Ovary (tissue), 9 donors: Measurements from ENCODE around the gene LKAAEAR1. TPM values are rescaled to one million over a fixed set of nuclear protein-coding genes. Genes with fewer than 3 reads are reported as not detected.

Source experiments
- DNase-seq, 5 donors: peaks; one replicate each; pipeline ENCODE4 v3.0.0-alpha.2; 2019 to 2020
- H3K27ac ChIP-seq, 2 donors: fragments of 200-600 bp; one replicate each; pipeline versions ENCODE4 v1.5.1 to v1.8.0; 2019 to 2022
- H3K27me3 ChIP-seq: fragments of 200-600 bp; one replicate; pipeline ENCODE4 v1.8.0; 2022
- H3K36me3 ChIP-seq: fragments of 200-600 bp; sonication (generic); one replicate; pipeline ENCODE4 v1.5.1; 2019
- H3K4me1 ChIP-seq: one replicate; pipeline ENCODE4 v1.8.1; 2013; ENCODE audit warnings: mild to moderate bottlenecking, moderate library complexity; ENCODE audit not compliant: insufficient read depth
- H3K4me3 ChIP-seq: fragments of 200-600 bp; sonication (generic); one replicate; pipeline ENCODE4 v1.5.1; 2017
- H3K9me3 ChIP-seq, 2 donors: fragments of 200-600 bp in 1 of 2; sonication (generic) in 1 of 2; one replicate each; pipeline versions ENCODE4 v1.5.1 to v1.8.1; 2013 to 2019; ENCODE audit warnings: mild to moderate bottlenecking in 1 of 2, moderate library complexity in 1 of 2
- CTCF ChIP-seq, 3 donors: fragments of 450-650 bp in 2 of 3; fragments of 200-600 bp in 1 of 3; IDR thresholded peaks; one replicate each; pipeline versions ENCODE4 v1.5.1 to v1.8.0; 2016 to 2022; ENCODE audit warnings: antibody characterized with exemption in 3 of 3, mild to moderate bottlenecking in 1 of 3
- EP300 ChIP-seq: sonication (generic); formaldehyde crosslinking; IDR thresholded peaks from one replicate; pipeline ENCODE4 v1.6.1; 2017; ENCODE audit warnings: antibody characterized with exemption
- POLR2A ChIP-seq: fragments of 450-650 bp; IDR thresholded peaks from one replicate; pipeline ENCODE4 v1.6.1; 2017; ENCODE audit warnings: antibody characterized with exemption, mild to moderate bottlenecking, moderate library complexity
- WGBS, 3 donors: extraction: QIAGEN DNeasy Blood & Tissue Kit in 1 of 3; methylation state at CpG; one replicate each; pipeline versions ENCODE4 v1.1.5 to v1.1.7; 2013 to 2017; 5-methylcytosine and 5-hydroxymethylcytosine counted together
- intact Hi-C, 4 donors: fragments of 100-400 bp; cut with DNase I; formaldehyde crosslinking; loops; one replicate each; pipeline versions ENCODE4 v1.11.0 to v1.15.1; 2022 to 2023
- polyA plus RNA-seq, 2 donors: library from polyadenylated mRNA; stranded (reverse); fragments of 200-250 nt in 1 of 2; fragments of 350-450 nt in 1 of 2; fragmentation: Illumina TruSeq in 1 of 2; extraction: RNeasy Lipid Tissue Mini Kit (QIAGEN cat#74804) in 1 of 2; gene quantifications; one replicate each; pipeline ENCODE4 v1.2.3, GENCODE V29; 2013 to 2014
- total RNA-seq, 7 donors: library from RNA; depleted of rRNA in 2 of 7; stranded (reverse); fragments of >200 nt in 2 of 7; fragmentation: NEBNext Ultra II Directional in 3 of 7; extraction: Animal tissue kit (Norgen Biotek cat#: 25700) in 3 of 7; gene quantifications; one replicate each; pipeline versions ENCODE4 v1.1.0 to v1.2.4, GENCODE V29; 2016 to 2023
- donor health status: DM: no; HTN: no; CAD: no; lungs with moderate emphysema.
- donor health status: DM: no; HTN: no; CAD: no.
- donor health status: Bipolar disorder and iron deficiency.
- donor health status: DM: yes; HTN: yes; CAD: no.
- donor health status: DM: no; HTN: no; CAD: no.
- donor health status: DM: yes; HTN: yes; CAD: no.

LKAAEAR1 gene
- total and polyA plus RNA-seq, 9 donors: 10.5 TPM; not detected in 8

- TF ChIP-seq POLR2A: no peak
- TF ChIP-seq EP300: no peak
- TF ChIP-seq CTCF (IDR thresholded peaks at IDR 0.05): no peak
- intact Hi-C loops: no loop called here
- Histone ChIP-seq H3K4me3 (peak overlapping the region; percentile 37), H3K27ac (no peak overlapping the region), H3K9me3 (no peaks in the 10 kb centered on the region), H3K27me3 (no peaks in the 10 kb centered on the region), H3K36me3 (no peaks in the 10 kb centered on the region), H3K4me1 (no peaks in the 10 kb centered on the region)
- WGBS, 3 donors: 12 to 18% (median 13%) methylated on average over 4 of the region's 4 CpGs
- DNase-seq: no peak
Observed at GRCh38 chr20:64078934-64079272, 5.3 kb downstream of the LKAAEAR1 start.

DNA sequence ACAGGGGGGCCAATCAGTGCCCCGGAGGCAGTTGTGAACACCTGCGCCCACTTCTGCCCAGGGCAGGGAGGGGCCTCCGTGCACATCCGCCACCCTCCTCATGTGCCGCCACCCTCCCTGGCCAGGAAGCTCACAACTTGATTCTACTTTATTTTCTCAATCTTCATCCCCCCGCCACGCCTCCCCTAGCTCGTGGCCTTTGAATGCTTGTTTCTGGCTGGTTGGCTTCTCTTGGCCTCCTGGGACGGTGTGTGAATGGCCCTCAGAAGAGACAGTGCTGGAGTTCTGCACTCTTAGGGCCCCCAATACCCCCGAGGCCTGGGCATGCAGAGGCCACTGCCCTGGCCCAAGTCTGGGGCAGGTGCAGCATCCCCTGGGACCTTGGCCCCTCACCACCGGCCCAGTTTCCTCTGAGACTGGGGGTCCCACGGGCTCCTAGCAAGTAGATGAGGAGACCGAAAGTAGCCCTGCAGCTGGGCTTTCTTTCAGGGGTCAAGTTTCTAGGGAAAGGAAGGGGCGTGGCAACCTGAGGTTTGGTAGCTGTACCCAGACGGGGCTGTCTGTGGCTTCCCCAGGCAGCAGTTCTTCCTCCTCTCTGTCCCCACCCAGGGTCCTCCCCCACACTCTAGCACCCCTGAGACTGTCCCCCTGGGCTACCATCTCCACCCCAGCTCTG lies 6.2 kb downstream of the LKAAEAR1 start:
- Histone ChIP-seq H3K9me3 (no peaks in the 10 kb centered on the region), H3K36me3 (no peaks in the 10 kb centered on the region), H3K4me1 (no peaks in the 10 kb centered on the region), H3K27me3 (no peaks in the 10 kb centered on the region), H3K4me3 (no peak overlapping the region), H3K27ac (no peak overlapping the region)
- WGBS, 3 donors: 66 to 78% (median 70%) methylated on average over 15 of the region's 15 CpGs
- TF ChIP-seq POLR2A: no peak
- TF ChIP-seq EP300: no peak
- no peak for TF ChIP-seq CTCF (IDR thresholded peaks at IDR 0.05)
- intact Hi-C loops: no loop called here
- no peak for DNase-seq

DNA sequence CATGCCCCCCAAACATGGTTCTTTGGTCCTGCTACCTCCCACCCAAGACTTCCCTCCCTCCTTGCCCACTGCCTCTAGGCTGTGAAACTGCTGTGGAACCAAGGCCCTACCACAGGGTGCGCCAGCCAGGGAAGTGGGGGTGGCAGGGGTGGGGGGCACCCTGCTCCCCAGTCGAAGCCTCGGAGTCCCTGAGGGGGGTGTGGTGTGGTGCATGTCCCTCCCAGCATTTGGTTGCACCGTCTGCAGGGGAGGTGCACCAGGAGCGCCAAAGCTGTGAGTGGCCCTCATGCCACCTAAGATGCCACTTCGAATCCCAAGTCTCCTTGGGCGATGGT lies 6.7 kb downstream of the LKAAEAR1 start:
- Histone ChIP-seq H3K27me3 (no peaks in the 10 kb centered on the region), H3K27ac (no peak overlapping the region), H3K4me3 (no peak overlapping the region), H3K36me3 (no peaks in the 10 kb centered on the region), H3K4me1 (no peaks in the 10 kb centered on the region), H3K9me3 (no peaks in the 10 kb centered on the region)
- intact Hi-C loops: no loop called here
- TF ChIP-seq EP300 (no peak), CTCF (IDR thresholded peaks at IDR 0.05) (no peak), POLR2A (no peak)
- 71 to 88% (median 78%) methylated on average over 7 of the region's 7 CpGs for WGBS, 3 donors
- no peak for DNase-seq

DNA sequence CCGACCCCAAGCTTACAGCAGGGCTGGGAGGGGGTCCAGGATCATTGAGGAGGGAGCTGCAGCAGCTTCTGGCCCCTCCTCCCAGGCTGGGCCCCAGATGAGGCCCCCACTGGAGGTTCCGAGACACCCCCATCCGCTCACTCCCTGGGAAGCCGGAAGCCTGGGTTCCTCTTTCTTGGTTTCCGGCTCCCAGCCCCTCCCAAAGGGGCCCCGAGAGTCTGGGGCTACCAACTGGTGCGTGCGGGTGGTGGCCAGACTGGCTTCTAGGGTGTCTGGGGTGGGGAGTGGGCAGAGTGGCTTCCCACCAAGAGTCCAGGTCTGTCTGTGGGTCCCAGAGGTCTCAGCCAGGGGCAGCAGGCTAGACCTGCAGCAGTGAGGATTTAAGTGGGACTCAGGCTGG lies 7.1 kb downstream of the LKAAEAR1 start:
- Histone ChIP-seq H3K9me3 (no peaks in the 10 kb centered on the region), H3K27ac (no peak overlapping the region), H3K4me3 (no peak overlapping the region), H3K4me1 (no peaks in the 10 kb centered on the region), H3K27me3 (no peaks in the 10 kb centered on the region), H3K36me3 (no peaks in the 10 kb centered on the region)
- intact Hi-C loops: no loop called here
- WGBS, 3 donors: 75 to 94% (median 89%) methylated on average over 5 to 8 of the region's 8 CpGs
- TF ChIP-seq CTCF (IDR thresholded peaks at IDR 0.05) (no peak), POLR2A (no peak), EP300 (no peak)
- DNase-seq: no peak
